IPS-18a (cell line): ENCODE results near the gene BCKDHB.
"Not testable (repeated sequence)": the region's sequence is repeated elsewhere in the genome, so short reads cannot be mapped to it uniquely, and the experiment has no call there.

Source experiments
- H3K27ac ChIP-seq: one replicate; pipeline ENCODE4 v1.5.1; 2013; ENCODE audit warnings: low read length
- H3K27me3 ChIP-seq: one replicate; pipeline ENCODE4 v1.6.1; 2013; ENCODE audit warnings: mild to moderate bottlenecking, low read length; ENCODE audit not compliant: control insufficient read depth, insufficient read depth
- H3K36me3 ChIP-seq: one replicate; pipeline ENCODE4 v1.6.1; 2013; ENCODE audit warnings: low read depth, low read length; ENCODE audit not compliant: control insufficient read depth
- H3K4me1 ChIP-seq: one replicate; pipeline ENCODE4 v1.6.1; 2013; ENCODE audit warnings: low read depth, low read length; ENCODE audit not compliant: control insufficient read depth
- H3K4me3 ChIP-seq: one replicate; pipeline ENCODE4 v1.5.1; 2013; ENCODE audit warnings: low read length
- H3K9ac ChIP-seq: one replicate; pipeline ENCODE4 v1.6.1; 2013; ENCODE audit warnings: mild to moderate bottlenecking, low read length, moderate library complexity
- H3K9me3 ChIP-seq: one replicate; pipeline ENCODE4 v1.6.1; 2013; ENCODE audit warnings: low read depth, low read length; ENCODE audit not compliant: control insufficient read depth

Gene BCKDHB

GRCh38 chr6:80234908-80235307 is 128.4 kb downstream of the BCKDHB start:
- no peak overlapping the region for H3K27ac ChIP-seq
- H3K27me3 ChIP-seq: no peaks in the 10 kb centered on the region
- H3K9me3 ChIP-seq: no peaks in the 10 kb centered on the region
- no peak overlapping the region for H3K4me3 ChIP-seq
- no peaks in the 10 kb centered on the region for H3K36me3 ChIP-seq
- no peak overlapping the region for H3K9ac ChIP-seq
- H3K4me1 ChIP-seq: no peaks in the 10 kb centered on the region

- Histone ChIP-seq H3K36me3 (no peaks in the 10 kb centered on the region), H3K9ac (no peak overlapping the region), H3K4me3 (no peak overlapping the region)
Measured at GRCh38 chr6:80235647-80236046, 129.2 kb downstream of the BCKDHB start.

GRCh38 chr6:80238754-80239153 is 132.3 kb downstream of the BCKDHB start:
- H3K9me3 ChIP-seq, H3K27ac ChIP-seq, H3K27me3 ChIP-seq, H3K4me3 ChIP-seq, H3K9ac ChIP-seq, H3K36me3 ChIP-seq, H3K4me1 ChIP-seq: not testable (repeated sequence)

More at GRCh38 chr6:80235647-80236046, 129.2 kb downstream of the BCKDHB start:
- Histone ChIP-seq H3K27ac (no peak overlapping the region), H3K27me3 (no peaks in the 10 kb centered on the region), H3K4me1 (no peaks in the 10 kb centered on the region), H3K9me3 (no peaks in the 10 kb centered on the region)

GRCh38 chr6:80245043-80245442 is 138.6 kb downstream of the BCKDHB start:
- Histone ChIP-seq H3K4me1 (peaks cover 5% of the 10 kb centered on the region), H3K9ac (no peak overlapping the region), H3K27me3 (no peaks in the 10 kb centered on the region), H3K36me3 (no peaks in the 10 kb centered on the region), H3K9me3 (no peaks in the 10 kb centered on the region), H3K27ac (no peak overlapping the region), H3K4me3 (no peak overlapping the region)

- H3K27ac ChIP-seq: no peak overlapping the region
Measured at GRCh38 chr6:80249897-80250296, 143.4 kb downstream of the BCKDHB start.

GRCh38 chr6:80250391-80250997 is 144.0 kb downstream of the BCKDHB start:
- no peaks in the 10 kb centered on the region for H3K36me3 ChIP-seq
- H3K9ac ChIP-seq: no peak overlapping the region
- H3K4me1 ChIP-seq: no peaks in the 10 kb centered on the region
- H3K4me3 ChIP-seq: no peak overlapping the region
- H3K9me3 ChIP-seq: no peaks in the 10 kb centered on the region
- no peaks in the 10 kb centered on the region for H3K27me3 ChIP-seq
- no peak overlapping the region for H3K27ac ChIP-seq

More at GRCh38 chr6:80249897-80250296, 143.4 kb downstream of the BCKDHB start:
- Histone ChIP-seq H3K36me3 (no peaks in the 10 kb centered on the region), H3K4me1 (no peaks in the 10 kb centered on the region), H3K9ac (no peak overlapping the region), H3K4me3 (no peak overlapping the region), H3K27me3 (no peaks in the 10 kb centered on the region), H3K9me3 (no peaks in the 10 kb centered on the region)

GRCh38 chr6:80251321-80251720 is 144.8 kb downstream of the BCKDHB start:
- no peaks in the 10 kb centered on the region for H3K9me3 ChIP-seq
- no peak overlapping the region for H3K4me3 ChIP-seq
- H3K27ac ChIP-seq: no peak overlapping the region
- no peaks in the 10 kb centered on the region for H3K36me3 ChIP-seq
- no peak overlapping the region for H3K9ac ChIP-seq
- H3K4me1 ChIP-seq: no peaks in the 10 kb centered on the region
- no peaks in the 10 kb centered on the region for H3K27me3 ChIP-seq

- no peaks in the 10 kb centered on the region for H3K4me1 ChIP-seq
- no peaks in the 10 kb centered on the region for H3K36me3 ChIP-seq
- H3K9ac ChIP-seq: no peak overlapping the region
- no peak overlapping the region for H3K27ac ChIP-seq
- H3K27me3 ChIP-seq: no peaks in the 10 kb centered on the region
- no peak overlapping the region for H3K4me3 ChIP-seq
- no peaks in the 10 kb centered on the region for H3K9me3 ChIP-seq
Measured at GRCh38 chr6:80254716-80255115, 148.2 kb downstream of the BCKDHB start.

GRCh38 chr6:80256691-80257090 is 150.2 kb downstream of the BCKDHB start:
- no peak overlapping the region for H3K9ac ChIP-seq
- H3K36me3 ChIP-seq: no peaks in the 10 kb centered on the region
- H3K4me3 ChIP-seq: no peak overlapping the region
- no peak overlapping the region for H3K27ac ChIP-seq
- no peaks in the 10 kb centered on the region for H3K4me1 ChIP-seq
- H3K27me3 ChIP-seq: no peaks in the 10 kb centered on the region
- H3K9me3 ChIP-seq: no peaks in the 10 kb centered on the region

- Histone ChIP-seq H3K4me1 (no peaks in the 10 kb centered on the region), H3K4me3 (no peak overlapping the region), H3K9ac (no peak overlapping the region), H3K27ac (no peak overlapping the region), H3K9me3 (no peaks in the 10 kb centered on the region), H3K27me3 (no peaks in the 10 kb centered on the region), H3K36me3 (no peaks in the 10 kb centered on the region)
Measured at GRCh38 chr6:80259118-80259517, 152.6 kb downstream of the BCKDHB start.

- H3K27ac ChIP-seq: no peak overlapping the region
- H3K36me3 ChIP-seq: no peaks in the 10 kb centered on the region
- no peaks in the 10 kb centered on the region for H3K9me3 ChIP-seq
- H3K9ac ChIP-seq: no peak overlapping the region
- H3K4me3 ChIP-seq: no peak overlapping the region
- H3K4me1 ChIP-seq: no peaks in the 10 kb centered on the region
- H3K27me3 ChIP-seq: no peaks in the 10 kb centered on the region
Measured at GRCh38 chr6:80263585-80263984, 157.1 kb downstream of the BCKDHB start.

GRCh38 chr6:80268865-80269730 is 162.6 kb downstream of the BCKDHB start:
- Histone ChIP-seq H3K4me3 (no peak overlapping the region), H3K9ac (no peak overlapping the region), H3K4me1 (no peaks in the 10 kb centered on the region), H3K27ac (no peak overlapping the region), H3K9me3 (no peaks in the 10 kb centered on the region), H3K36me3 (no peaks in the 10 kb centered on the region), H3K27me3 (no peaks in the 10 kb centered on the region)
